ENCODE data around the gene COL9A3.

COL9A3 gene

GRCh38 chr20:62777528-62777830 lies 39.4 kb upstream of the COL9A3 start:
- no peaks in the 10 kb centered on the region for H3K9me3 ChIP-seq (replicated peaks; ENCODE audit: insufficient read depth, low read length)
- no peaks in the 10 kb centered on the region for H3K79me2 ChIP-seq (ENCODE audit: low read length)
- no peak overlapping the region for H3K9ac ChIP-seq (ENCODE audit: low read length)
- H3K9me2 ChIP-seq (replicated peaks; ENCODE audit: insufficient read depth, low read length), result no peaks in the 10 kb centered on the region
- no peak for DNase-seq
- H2AFZ ChIP-seq (ENCODE audit: low read length), result peak overlapping the region; percentile 25; the same call in 1 of the 2 replicates
- no peak overlapping the region for H3K4me3 ChIP-seq (ENCODE audit: low read length)
- no peaks in the 10 kb centered on the region for H3F3A ChIP-seq (ENCODE audit: insufficient read depth, low read length)
- H4K20me1 ChIP-seq (ENCODE audit: insufficient read depth, low read length), result no peaks in the 10 kb centered on the region
- no peak for TF ChIP-seq EZH2phosphoT487 (IDR thresholded peaks at IDR 0.05; ENCODE audit: low read length)
- TF ChIP-seq CTCF (IDR thresholded peaks at IDR 0.05; ENCODE audit: low read length), result no peak
- no peak for TF ChIP-seq EZH2 (optimal IDR thresholded peaks at IDR 0.05; ENCODE audit: low read depth, low read length)
- no peak overlapping the region for H3K27ac ChIP-seq (ENCODE audit: low read length)
- H3K4me1 ChIP-seq (ENCODE audit: low read length), result peaks cover 6% of the 10 kb centered on the region
- 0 out of 2 replicates have a peak overlapping the region, but pooled peaks have one; percentile 30 for H3K4me2 ChIP-seq (ENCODE audit: low read depth, low read length)
- H3K27me3 ChIP-seq (replicated peaks; ENCODE audit: insufficient read depth, low read length), result peaks cover 83% of the 10 kb centered on the region
- no peaks in the 10 kb centered on the region for H3K36me3 ChIP-seq (replicated peaks; ENCODE audit: insufficient read depth, low read length)

- TF ChIP-seq CTCF (IDR thresholded peaks at IDR 0.05; ENCODE audit: low read length) (no peak), EZH2phosphoT487 (IDR thresholded peaks at IDR 0.05; ENCODE audit: low read length) (no peak), EZH2 (optimal IDR thresholded peaks at IDR 0.05; ENCODE audit: low read depth, low read length) (no peak)
- Histone ChIP-seq H3K4me3 (ENCODE audit: low read length) (no peak overlapping the region), H3K36me3 (replicated peaks; ENCODE audit: insufficient read depth, low read length) (no peaks in the 10 kb centered on the region), H3F3A (ENCODE audit: insufficient read depth, low read length) (no peaks in the 10 kb centered on the region), H3K9me3 (replicated peaks; ENCODE audit: insufficient read depth, low read length) (no peaks in the 10 kb centered on the region), H3K9ac (ENCODE audit: low read length) (no peak overlapping the region), H3K27me3 (replicated peaks; ENCODE audit: insufficient read depth, low read length) (peaks cover 83% of the 10 kb centered on the region), H3K4me2 (ENCODE audit: low read depth, low read length) (no peak overlapping the region), H3K9me2 (replicated peaks; ENCODE audit: insufficient read depth, low read length) (no peaks in the 10 kb centered on the region), H2AFZ (ENCODE audit: low read length) (no peak overlapping the region), H3K4me1 (ENCODE audit: low read length) (peaks cover 6% of the 10 kb centered on the region), H3K79me2 (ENCODE audit: low read length) (no peaks in the 10 kb centered on the region), H4K20me1 (ENCODE audit: insufficient read depth, low read length) (no peaks in the 10 kb centered on the region), H3K27ac (ENCODE audit: low read length) (no peak overlapping the region)
- DNase-seq, result no peak
Measured at GRCh38 chr20:62778058-62778457, 38.8 kb upstream of the COL9A3 start.

GRCh38 chr20:62778601-62779416 lies 38.0 kb upstream of the COL9A3 start:
- Histone ChIP-seq H3K27ac (ENCODE audit: low read length) (no peak overlapping the region), H3K4me1 (ENCODE audit: low read length) (peaks cover 6% of the 10 kb centered on the region), H3K4me2 (ENCODE audit: low read depth, low read length) (no peak overlapping the region), H3K79me2 (ENCODE audit: low read length) (no peaks in the 10 kb centered on the region), H2AFZ (ENCODE audit: low read length) (no peak overlapping the region), H3K9ac (ENCODE audit: low read length) (no peak overlapping the region), H3K27me3 (replicated peaks; ENCODE audit: insufficient read depth, low read length) (peaks cover 83% of the 10 kb centered on the region), H3K4me3 (ENCODE audit: low read length) (no peak overlapping the region), H3K9me2 (replicated peaks; ENCODE audit: insufficient read depth, low read length) (no peaks in the 10 kb centered on the region), H3K9me3 (replicated peaks; ENCODE audit: insufficient read depth, low read length) (no peaks in the 10 kb centered on the region), H4K20me1 (ENCODE audit: insufficient read depth, low read length) (no peaks in the 10 kb centered on the region), H3K36me3 (replicated peaks; ENCODE audit: insufficient read depth, low read length) (no peaks in the 10 kb centered on the region), H3F3A (ENCODE audit: insufficient read depth, low read length) (no peaks in the 10 kb centered on the region)
- no peak for TF ChIP-seq EZH2 (optimal IDR thresholded peaks at IDR 0.05; ENCODE audit: low read depth, low read length)
- TF ChIP-seq EZH2phosphoT487 (IDR thresholded peaks at IDR 0.05; ENCODE audit: low read length), result no peak
- TF ChIP-seq CTCF (IDR thresholded peaks at IDR 0.05; ENCODE audit: low read length), result no peak
- no peak for DNase-seq

All from MM.1S (cell line).